Muscle of back (tissue), 11 donors: Measurements from ENCODE around the gene ADK. TPM values are rescaled to one million over a fixed set of nuclear protein-coding genes. Genes with fewer than 3 reads are reported as not detected.
A peak's percentile ranks its signal among the peaks of the same experiment; 100 is the strongest.
"Not testable (repeated sequence)": the region's sequence is repeated elsewhere in the genome, so short reads cannot be mapped to it uniquely, and the experiment has no call there.

Experiments
- DNase-seq, 3 donors: peaks; one replicate each; pipeline versions ENCODE4 v3.0.0 to v3.0.0-alpha.2; 2013
- polyA plus RNA-seq, 10 donors: library from polyadenylated mRNA; unstranded; fragments of 120-200 nt; gene quantifications; one replicate each; pipeline ENCODE4 v1.2.1, GENCODE V29; 2013; ENCODE audit not compliant: insufficient read length in 10 of 10

ADK gene
- polyA plus RNA-seq, 10 donors, result 29.7 to 39.6 (median 34.0) TPM

- no peak for DNase-seq
Measured at GRCh38 chr10:74178042-74178791, 27.2 kb downstream of the ADK start.

- no peak for DNase-seq
Measured at GRCh38 chr10:74179111-74179710, 28.2 kb downstream of the ADK start.

- DNase-seq, result peak in 1 of 3 donors; percentile 25
Measured at GRCh38 chr10:74186678-74187077, 35.7 kb downstream of the ADK start.

- DNase-seq, result no peak
Measured at GRCh38 chr10:74187237-74187636, 36.2 kb downstream of the ADK start.

GRCh38 chr10:74188617-74189016, 37.6 kb downstream of the ADK start:
- DNase-seq, result not testable (repeated sequence)

GRCh38 chr10:74189999-74190421, 39.0 kb downstream of the ADK start:
- DNase-seq, result peak in 2 of 3 donors; percentile 67 to 87

- no peak for DNase-seq
Measured at GRCh38 chr10:74190494-74190893, 39.5 kb downstream of the ADK start.

- DNase-seq, result peak in 1 of 3 donors; percentile 35
Measured at GRCh38 chr10:74194545-74194944, 43.5 kb downstream of the ADK start.

GRCh38 chr10:74194999-74195398, 44.0 kb downstream of the ADK start:
- DNase-seq, result peak in 2 of 3 donors; percentile 54 to 79

GRCh38 chr10:74199315-74199714, 48.3 kb downstream of the ADK start:
- no peak for DNase-seq

GRCh38 chr10:74202356-74202755, 51.3 kb downstream of the ADK start:
- DNase-seq, result peak in 1 of 3 donors; percentile 60

GRCh38 chr10:74206746-74207145, 55.7 kb downstream of the ADK start:
- DNase-seq, result peak in 1 of 3 donors; percentile 45

GRCh38 chr10:74207691-74208480, 56.9 kb downstream of the ADK start:
- DNase-seq, result peak; percentile 79 to 89 (median 81)

- DNase-seq, result no peak
Measured at GRCh38 chr10:74208997-74209396, 58.0 kb downstream of the ADK start.

- no peak for DNase-seq
Measured at GRCh38 chr10:74213019-74213418, 62.0 kb downstream of the ADK start.

- peak in 1 of 3 donors; percentile 65 for DNase-seq
Measured at GRCh38 chr10:74213571-74214162, 62.6 kb downstream of the ADK start.

- DNase-seq, result not testable (repeated sequence)
Measured at GRCh38 chr10:74217110-74217509, 66.1 kb downstream of the ADK start.

- DNase-seq, result not testable (repeated sequence)
Measured at GRCh38 chr10:74222467-74222866, 71.4 kb downstream of the ADK start.

- no peak for DNase-seq
Measured at GRCh38 chr10:74223755-74224529, 72.9 kb downstream of the ADK start.

- DNase-seq, result peak in 2 of 3 donors; percentile 6 to 20
Measured at GRCh38 chr10:74227697-74228424, 76.8 kb downstream of the ADK start.

- no peak for DNase-seq
Measured at GRCh38 chr10:74231375-74231774, 80.4 kb downstream of the ADK start.
